CD4-positive, alpha-beta T cell (primary cell): Measurements from ENCODE around the gene SLC18A2. TPM values are rescaled to one million over a fixed set of nuclear protein-coding genes. Genes with fewer than 3 reads are reported as not detected.

Experiments
- ATAC-seq: fragments of 200-7000 bp; cut with Tn5 transposase; one replicate; pipeline ENCODE4 v1.10.0; 2022; ENCODE audit warnings: mild to moderate bottlenecking; ENCODE audit not compliant: poor library complexity
- CTCF ChIA-PET: fragments of 350-600 bp; sonication (Branson Sonifier 250); formaldehyde crosslinking; loops from one replicate; lab custom pipeline; 2021; ENCODE audit warnings: antibody characterized with exemption, inconsistent platforms; lab: Charles Lee
- POLR2A ChIA-PET: fragments of 350-600 bp; sonication (Branson Sonifier 250); formaldehyde crosslinking; loops from one replicate; lab custom pipeline; 2021; ENCODE audit warnings: antibody characterized with exemption, inconsistent platforms; lab: Charles Lee
- DNase-seq, 14 experiments: peaks; one replicate each; pipeline ENCODE4 v3.0.0-alpha.2; 2013 to 2020; ENCODE audit warnings: mixed read lengths in 2 of 14
- H3K27ac ChIP-seq, 2 donors: one replicate each; pipeline versions ENCODE4 v1.5.1 to v1.7.0; 2013; ENCODE audit warnings: low read length in 2 of 2, low read depth in 1 of 2, mild to moderate bottlenecking in 1 of 2
- H3K27me3 ChIP-seq, 2 experiments: 1 replicate in 1 of 2; 2 replicates in 1 of 2; pipeline versions ENCODE4 v1.6.1 to v1.7.0; 2013; ENCODE audit warnings: low read length in 2 of 2, control low read depth in 1 of 2, mild to moderate bottlenecking in 1 of 2, moderate library complexity in 1 of 2; ENCODE audit not compliant: insufficient read depth in 2 of 2, control insufficient read depth in 1 of 2
- H3K36me3 ChIP-seq: one replicate; pipeline ENCODE4 v1.6.1; 2013; ENCODE audit warnings: low read length, control low read depth; ENCODE audit not compliant: insufficient read depth
- H3K4me1 ChIP-seq: one replicate; pipeline ENCODE4 v1.6.1; 2013; ENCODE audit warnings: low read length, control low read depth; ENCODE audit not compliant: insufficient read depth
- H3K4me3 ChIP-seq: one replicate; pipeline ENCODE4 v1.5.1; 2013; ENCODE audit warnings: mild to moderate bottlenecking, low read length, moderate library complexity
- H3K9me3 ChIP-seq, 2 experiments: 1 replicate in 1 of 2; 2 replicates in 1 of 2; pipeline versions ENCODE4 v1.6.1 to v1.7.0; 2013; ENCODE audit warnings: low read length in 2 of 2, mild to moderate bottlenecking in 2 of 2, control low read depth in 1 of 2, moderate library complexity in 1 of 2; ENCODE audit not compliant: control insufficient read depth in 1 of 2, insufficient read depth in 1 of 2
- H3K27ac Mint-ChIP-seq: one replicate; pipeline ENCODE4 v1.8.0; 2020; ENCODE audit warnings: mixed read lengths
- H3K27me3 Mint-ChIP-seq: one replicate; pipeline ENCODE4 v1.8.0; 2021; ENCODE audit warnings: mixed read lengths
- H3K36me3 Mint-ChIP-seq: one replicate; pipeline ENCODE4 v1.8.0; 2021; ENCODE audit warnings: low read depth, mixed read lengths
- H3K4me1 Mint-ChIP-seq: one replicate; pipeline ENCODE4 v1.8.0; 2021; ENCODE audit warnings: low read depth, mixed read lengths
- H3K4me3 Mint-ChIP-seq: one replicate; pipeline ENCODE4 v1.8.0; 2020; ENCODE audit warnings: mild to moderate bottlenecking, mixed read lengths
- H3K9me3 Mint-ChIP-seq: one replicate; pipeline ENCODE4 v1.8.0; 2020; ENCODE audit warnings: mixed read lengths
- intact Hi-C, 2 experiments: fragments of 100-400 bp; cut with DNase I in 1 of 2; cut with micrococcal nuclease in 1 of 2; formaldehyde crosslinking; loops; one replicate each; pipeline versions ENCODE4 v1.15.1 to v1.9.0; 2023 to 2025; cut with DNase I, micrococcal nuclease
- total RNA-seq, 174 experiments: library from RNA in 2 of 174; stranded (reverse) in 2 of 174; gene quantifications; one replicate each; pipeline ENCODE4 v1.2.3 and lab custom pipeline; 2021 to 2026
- TF ChIP-seq, protein P1 (sequence below): fragments of 200-600 bp; IDR thresholded peaks from one replicate; pipeline ENCODE4 v1.8.0; 2022; ENCODE audit warnings: antibody characterized with exemption, mild to moderate bottlenecking

Gene SLC18A2
- total RNA-seq, 2 experiments from 2014 or later: 0.92 to 1.2 TPM

DNA sequence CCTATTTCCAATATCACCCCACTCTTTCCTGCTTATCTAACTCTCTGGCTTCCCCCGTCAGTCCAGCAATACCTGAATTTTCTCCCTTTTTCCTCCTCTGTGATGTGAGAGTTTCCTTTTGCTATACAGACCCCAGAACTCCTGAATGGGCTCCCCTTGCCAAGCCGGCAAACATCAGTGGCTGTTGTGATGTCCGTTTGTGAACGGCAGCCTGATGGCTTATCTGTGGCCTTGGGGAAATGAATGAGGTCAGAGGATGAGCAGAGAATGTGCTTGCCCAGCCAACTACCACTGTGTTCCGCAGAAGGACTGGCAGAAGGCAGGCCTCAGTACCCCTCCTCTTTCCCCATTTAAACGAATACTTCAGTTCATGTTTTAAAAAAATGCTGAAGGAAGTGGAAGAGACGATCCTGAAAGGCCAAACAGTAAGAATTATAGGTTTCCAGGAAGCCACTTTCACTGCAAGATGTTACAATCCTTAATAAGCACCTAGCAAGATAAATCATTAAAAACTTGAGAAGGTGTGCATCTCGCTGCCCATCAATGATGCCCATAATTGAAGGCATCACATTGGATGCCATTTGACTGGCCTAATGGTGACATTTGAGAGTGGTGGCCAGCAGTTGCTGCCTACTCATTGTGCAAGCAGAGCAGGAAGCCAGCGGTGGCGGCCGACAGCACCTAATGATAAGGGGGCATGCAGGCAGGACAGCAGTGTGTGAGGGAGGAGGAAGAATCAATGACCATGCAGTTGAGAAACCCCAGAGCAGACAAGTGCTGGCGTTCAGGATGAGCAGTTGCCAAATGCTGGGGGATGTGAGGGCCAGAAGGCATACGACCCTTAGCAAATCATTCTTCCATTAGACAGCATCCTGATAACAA lies 31.5 kb downstream of the SLC18A2 start:
- Mint-ChIP-seq H3K4me3 (no peak overlapping the region), H3K36me3 (no peaks in the 10 kb centered on the region), H3K27ac (no peak overlapping the region), H3K9me3 (no peaks in the 10 kb centered on the region), H3K4me1 (no peaks in the 10 kb centered on the region), H3K27me3 (no peaks in the 10 kb centered on the region)
- Histone ChIP-seq H3K36me3 (no peaks in the 10 kb centered on the region), H3K27me3 (no peaks in the 10 kb centered on the region), H3K9me3 (no peaks in the 10 kb centered on the region), H3K4me3 (no peak overlapping the region), H3K4me1 (no peaks in the 10 kb centered on the region), H3K27ac (no peak overlapping the region)
- DNase-seq: no peak
- CTCF ChIA-PET: no interaction called here
- TF ChIP-seq, protein P1, sequence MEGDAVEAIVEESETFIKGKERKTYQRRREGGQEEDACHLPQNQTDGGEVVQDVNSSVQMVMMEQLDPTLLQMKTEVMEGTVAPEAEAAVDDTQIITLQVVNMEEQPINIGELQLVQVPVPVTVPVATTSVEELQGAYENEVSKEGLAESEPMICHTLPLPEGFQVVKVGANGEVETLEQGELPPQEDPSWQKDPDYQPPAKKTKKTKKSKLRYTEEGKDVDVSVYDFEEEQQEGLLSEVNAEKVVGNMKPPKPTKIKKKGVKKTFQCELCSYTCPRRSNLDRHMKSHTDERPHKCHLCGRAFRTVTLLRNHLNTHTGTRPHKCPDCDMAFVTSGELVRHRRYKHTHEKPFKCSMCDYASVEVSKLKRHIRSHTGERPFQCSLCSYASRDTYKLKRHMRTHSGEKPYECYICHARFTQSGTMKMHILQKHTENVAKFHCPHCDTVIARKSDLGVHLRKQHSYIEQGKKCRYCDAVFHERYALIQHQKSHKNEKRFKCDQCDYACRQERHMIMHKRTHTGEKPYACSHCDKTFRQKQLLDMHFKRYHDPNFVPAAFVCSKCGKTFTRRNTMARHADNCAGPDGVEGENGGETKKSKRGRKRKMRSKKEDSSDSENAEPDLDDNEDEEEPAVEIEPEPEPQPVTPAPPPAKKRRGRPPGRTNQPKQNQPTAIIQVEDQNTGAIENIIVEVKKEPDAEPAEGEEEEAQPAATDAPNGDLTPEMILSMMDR: no peak
- intact Hi-C loops: no loop called here
- POLR2A ChIA-PET: no interaction called here
- ATAC-seq: no peak

DNA sequence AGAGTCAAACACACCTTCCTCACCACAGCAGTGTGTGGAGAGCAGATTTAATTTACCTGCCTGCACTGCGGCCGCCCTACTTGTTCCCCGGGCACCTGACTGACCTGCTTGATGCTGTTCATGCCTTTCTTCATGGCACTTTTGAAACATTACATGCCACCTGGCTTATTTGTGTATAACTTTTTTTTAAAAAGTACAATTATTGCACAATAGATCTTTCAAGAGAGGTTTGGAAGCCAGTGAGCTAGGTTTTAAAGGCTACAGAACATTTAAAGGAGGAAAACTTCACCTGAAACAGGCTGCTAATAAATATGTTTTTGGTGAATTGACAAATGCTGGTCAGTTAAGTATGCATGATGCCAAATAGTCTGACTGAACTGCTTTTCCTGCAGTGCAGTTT lies 33.1 kb downstream of the SLC18A2 start:
- intact Hi-C loops: no loop called here
- H3K9me3 ChIP-seq: no peaks in the 10 kb centered on the region
- ChIA-PET POLR2A (interaction anchor here (0.5 kb wide), 1 partner anchor 8 kb away, joined by 3 read pairs; no protein-coding TSS in a partner anchor), CTCF (no interaction called here)
- no peak overlapping the region for H3K27ac Mint-ChIP-seq
- no peak overlapping the region for H3K4me3 ChIP-seq
- H3K27me3 ChIP-seq: no peaks in the 10 kb centered on the region
- H3K4me3 Mint-ChIP-seq: no peak overlapping the region
- H3K4me1 ChIP-seq: no peaks in the 10 kb centered on the region
- H3K27ac ChIP-seq: no peak overlapping the region
- no peak for DNase-seq
- no peaks in the 10 kb centered on the region for H3K36me3 ChIP-seq
- H3K9me3 Mint-ChIP-seq: no peaks in the 10 kb centered on the region
- TF ChIP-seq, protein P1: no peak
- no peaks in the 10 kb centered on the region for H3K27me3 Mint-ChIP-seq
- no peaks in the 10 kb centered on the region for H3K36me3 Mint-ChIP-seq
- no peaks in the 10 kb centered on the region for H3K4me1 Mint-ChIP-seq
- no peak for ATAC-seq

- no peaks in the 10 kb centered on the region for H3K36me3 ChIP-seq
- intact Hi-C loops: no loop called here
- POLR2A ChIA-PET: no interaction called here
Measured at GRCh38 chr10:117274509-117274908, 33.6 kb downstream of the SLC18A2 start.

More at GRCh38 chr10:117274509-117274908, 33.6 kb downstream of the SLC18A2 start:
- TF ChIP-seq, protein P1: no peak
- Mint-ChIP-seq H3K9me3 (no peaks in the 10 kb centered on the region), H3K4me3 (no peak overlapping the region), H3K4me1 (no peaks in the 10 kb centered on the region), H3K27ac (no peak overlapping the region), H3K36me3 (no peaks in the 10 kb centered on the region), H3K27me3 (no peaks in the 10 kb centered on the region)
- H3K27me3 ChIP-seq: no peaks in the 10 kb centered on the region
- H3K4me3 ChIP-seq: no peak overlapping the region
- CTCF ChIA-PET: no interaction called here
- no peak overlapping the region for H3K27ac ChIP-seq
- H3K9me3 ChIP-seq: no peaks in the 10 kb centered on the region
- DNase-seq (no peak), ATAC-seq (no peak)
- no peaks in the 10 kb centered on the region for H3K4me1 ChIP-seq
